Stimulated activated naive CD8-positive, alpha-beta T cell treated with anti-CD3 and anti-CD28 coated beads, Interleukin-15, Interleukin-2, amounts not matched to agents 100 ng/mL and 50 ng/mL, for 24 hours (primary cell): ENCODE measurements around the gene CABCOCO1.

Source experiments
- H3K27ac Mint-ChIP-seq: one replicate; pipeline ENCODE4 v1.8.0; 2021; ENCODE audit warnings: mild to moderate bottlenecking, mixed read lengths
- H3K27me3 Mint-ChIP-seq: one replicate; pipeline ENCODE4 v1.8.0; 2021; ENCODE audit warnings: mixed read lengths
- H3K36me3 Mint-ChIP-seq: one replicate; pipeline ENCODE4 v1.8.0; 2021; ENCODE audit warnings: low read depth, mixed read lengths
- H3K4me1 Mint-ChIP-seq: one replicate; pipeline ENCODE4 v1.8.0; 2021; ENCODE audit warnings: low read depth, mixed read lengths
- H3K4me3 Mint-ChIP-seq: one replicate; pipeline ENCODE4 v1.8.0; 2021; ENCODE audit warnings: mild to moderate bottlenecking, mixed read lengths
- H3K9me3 Mint-ChIP-seq: one replicate; pipeline ENCODE4 v1.8.0; 2021; ENCODE audit warnings: mixed read lengths

Gene CABCOCO1

GRCh38 chr10:61792097-61792716 lies 129.5 kb downstream of the CABCOCO1 start:
- Mint-ChIP-seq H3K4me1 (peaks cover 4% of the 10 kb centered on the region), H3K27me3 (no peaks in the 10 kb centered on the region), H3K9me3 (no peaks in the 10 kb centered on the region), H3K4me3 (no peak overlapping the region), H3K36me3 (no peaks in the 10 kb centered on the region), H3K27ac (no peak overlapping the region)

- Mint-ChIP-seq H3K4me1 (no peaks in the 10 kb centered on the region), H3K27ac (no peak overlapping the region), H3K36me3 (no peaks in the 10 kb centered on the region), H3K4me3 (no peak overlapping the region), H3K9me3 (no peaks in the 10 kb centered on the region), H3K27me3 (no peaks in the 10 kb centered on the region)
These were observed 130.2 kb downstream of the CABCOCO1 start for GRCh38 chr10:61792921-61793320.

DNA sequence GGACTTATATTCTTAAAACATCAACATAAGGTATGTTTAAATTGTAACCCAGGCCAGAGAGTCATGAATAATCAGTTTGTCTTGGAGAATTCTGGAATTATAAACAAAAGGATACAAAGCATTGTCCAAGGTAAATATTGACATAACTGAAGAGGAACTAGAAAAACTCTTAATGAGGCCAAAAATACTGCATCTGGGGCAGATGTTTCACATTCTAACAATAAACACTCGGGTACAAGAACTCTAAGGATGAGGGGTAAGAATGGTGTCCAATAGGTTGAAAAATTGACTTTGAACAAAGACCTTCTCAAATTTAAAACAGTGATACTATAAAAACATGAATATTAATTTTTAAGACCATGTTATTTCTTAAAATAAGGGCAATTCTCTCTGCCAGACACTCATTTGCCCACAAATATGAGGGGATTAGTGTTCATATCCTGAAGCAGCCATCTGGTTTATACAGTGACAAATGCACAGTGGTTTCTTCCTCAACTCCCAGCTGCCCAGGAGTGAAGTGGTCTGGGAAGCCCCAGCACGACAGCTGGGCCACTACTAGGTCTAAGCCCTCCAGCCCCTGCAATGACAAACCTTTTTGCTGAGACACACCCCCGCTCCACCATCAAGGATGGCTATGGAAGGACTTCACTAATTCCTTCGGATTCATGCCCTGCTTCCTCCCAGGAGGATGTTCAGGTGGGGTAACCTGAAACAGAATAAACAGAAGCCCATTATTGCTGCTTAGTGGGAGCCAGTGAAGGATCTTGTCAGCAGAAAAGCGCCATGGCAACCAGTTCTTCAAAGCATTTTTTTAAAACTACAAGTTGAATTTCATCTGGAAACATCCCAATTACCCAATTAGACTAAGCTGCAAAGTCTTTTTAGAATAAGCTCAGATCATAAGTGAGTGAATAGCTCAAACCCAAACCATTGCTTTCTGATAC lies 131.3 kb downstream of the CABCOCO1 start:
- H3K36me3 Mint-ChIP-seq: no peaks in the 10 kb centered on the region
- no peak overlapping the region for H3K27ac Mint-ChIP-seq
- no peaks in the 10 kb centered on the region for H3K9me3 Mint-ChIP-seq

DNA sequence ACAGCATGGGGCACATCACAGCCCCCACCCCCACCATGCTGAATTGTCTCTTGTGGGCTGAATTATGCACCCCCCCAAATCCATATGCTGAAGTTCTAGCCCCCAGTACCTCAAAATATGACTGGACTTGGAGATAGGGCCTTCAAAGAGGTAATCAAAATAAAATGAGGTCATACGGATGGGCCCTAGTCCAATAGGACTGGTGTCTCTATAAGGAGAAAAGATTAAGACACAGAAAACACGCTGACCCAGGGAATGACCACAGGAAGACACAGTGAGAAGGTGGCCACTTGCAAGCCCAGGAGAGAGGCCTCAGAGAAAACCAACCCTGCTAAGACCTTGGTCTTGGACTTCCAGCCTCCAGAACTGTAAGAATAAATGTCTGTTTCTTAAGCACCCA lies 132.4 kb downstream of the CABCOCO1 start:
- no peaks in the 10 kb centered on the region for H3K36me3 Mint-ChIP-seq
- no peaks in the 10 kb centered on the region for H3K27me3 Mint-ChIP-seq
- no peaks in the 10 kb centered on the region for H3K9me3 Mint-ChIP-seq
- no peak overlapping the region for H3K4me3 Mint-ChIP-seq
- no peaks in the 10 kb centered on the region for H3K4me1 Mint-ChIP-seq
- no peak overlapping the region for H3K27ac Mint-ChIP-seq

More for the DNA sequence above, 131.3 kb downstream of the CABCOCO1 start:
- H3K4me3 Mint-ChIP-seq: no peak overlapping the region
- H3K4me1 Mint-ChIP-seq: no peaks in the 10 kb centered on the region
- H3K27me3 Mint-ChIP-seq: no peaks in the 10 kb centered on the region

DNA sequence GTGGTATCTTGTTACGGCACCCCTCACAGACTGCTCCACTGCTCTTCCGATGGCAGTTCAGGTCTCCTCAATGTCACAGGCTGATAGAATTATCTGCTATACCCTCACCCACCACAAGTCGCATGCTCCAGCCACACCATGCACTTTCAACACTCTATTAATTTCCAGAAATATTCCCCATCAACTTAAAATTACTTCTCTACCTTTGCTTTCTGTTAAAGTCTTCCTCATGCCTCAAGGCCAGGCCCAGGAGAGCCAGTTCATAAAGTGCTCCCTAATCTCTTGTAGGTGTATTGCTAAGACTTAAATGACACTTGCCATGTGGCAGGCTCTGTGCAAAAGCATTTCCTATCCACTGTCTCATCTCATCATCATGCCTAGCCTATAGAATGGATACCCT lies 132.8 kb downstream of the CABCOCO1 start:
- Mint-ChIP-seq H3K4me3 (no peak overlapping the region), H3K4me1 (no peaks in the 10 kb centered on the region), H3K9me3 (no peaks in the 10 kb centered on the region), H3K36me3 (no peaks in the 10 kb centered on the region), H3K27ac (no peak overlapping the region), H3K27me3 (no peaks in the 10 kb centered on the region)

DNA sequence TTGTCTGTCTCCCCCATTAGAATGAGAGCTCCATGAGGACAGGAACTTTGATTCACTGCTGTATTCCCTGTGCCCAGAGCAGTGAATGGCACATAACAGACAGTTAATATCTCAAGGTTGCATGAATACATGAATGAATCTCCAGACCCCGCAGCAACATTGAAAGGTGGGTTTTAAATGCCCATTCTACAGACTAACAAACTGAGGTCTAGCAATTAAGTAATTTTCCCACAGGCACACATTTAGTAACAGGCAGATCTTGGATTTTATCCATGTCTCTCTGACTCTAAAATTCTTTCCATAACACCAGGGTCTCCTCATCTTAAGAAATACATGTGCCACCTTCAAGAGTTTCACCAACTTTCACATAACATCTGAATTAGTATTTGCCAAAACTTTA lies 134.1 kb downstream of the CABCOCO1 start:
- Mint-ChIP-seq H3K9me3 (no peaks in the 10 kb centered on the region), H3K27me3 (no peaks in the 10 kb centered on the region), H3K4me1 (no peaks in the 10 kb centered on the region), H3K36me3 (no peaks in the 10 kb centered on the region), H3K4me3 (no peak overlapping the region), H3K27ac (no peak overlapping the region)

- H3K27me3 Mint-ChIP-seq: no peaks in the 10 kb centered on the region
- no peaks in the 10 kb centered on the region for H3K9me3 Mint-ChIP-seq
- H3K36me3 Mint-ChIP-seq: no peaks in the 10 kb centered on the region
- no peak overlapping the region for H3K4me3 Mint-ChIP-seq
- H3K27ac Mint-ChIP-seq: no peak overlapping the region
- H3K4me1 Mint-ChIP-seq: no peaks in the 10 kb centered on the region
These were observed 134.8 kb downstream of the CABCOCO1 start for GRCh38 chr10:61797304-61798153.

DNA sequence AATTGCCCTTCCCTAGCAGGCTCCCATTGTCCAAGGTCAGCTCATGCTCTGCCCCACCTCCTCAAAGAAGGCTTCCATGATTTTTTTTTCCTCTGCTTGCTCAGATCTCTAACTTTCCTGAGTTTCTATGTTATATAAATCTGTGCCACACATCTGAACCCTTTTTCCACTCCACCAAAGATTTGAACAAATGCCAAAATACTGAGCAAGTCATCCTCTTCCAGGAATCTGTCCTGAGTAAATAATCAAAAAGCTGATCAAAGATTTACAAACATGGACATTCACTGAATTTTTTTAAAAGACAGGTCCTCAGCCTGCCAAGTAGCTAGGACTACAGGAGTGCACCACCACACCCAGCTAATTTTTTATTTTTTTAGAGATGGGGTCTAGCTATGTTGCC lies 136.0 kb downstream of the CABCOCO1 start:
- no peaks in the 10 kb centered on the region for H3K4me1 Mint-ChIP-seq
- no peaks in the 10 kb centered on the region for H3K36me3 Mint-ChIP-seq
- H3K27ac Mint-ChIP-seq: no peak overlapping the region
- no peaks in the 10 kb centered on the region for H3K27me3 Mint-ChIP-seq
- no peak overlapping the region for H3K4me3 Mint-ChIP-seq
- no peaks in the 10 kb centered on the region for H3K9me3 Mint-ChIP-seq

GRCh38 chr10:61801484-61801883 lies 138.8 kb downstream of the CABCOCO1 start:
- H3K36me3 Mint-ChIP-seq: no peaks in the 10 kb centered on the region
- H3K9me3 Mint-ChIP-seq: no peaks in the 10 kb centered on the region
- no peak overlapping the region for H3K27ac Mint-ChIP-seq
- H3K4me3 Mint-ChIP-seq: no peak overlapping the region
- H3K4me1 Mint-ChIP-seq: no peaks in the 10 kb centered on the region
- no peaks in the 10 kb centered on the region for H3K27me3 Mint-ChIP-seq

GRCh38 chr10:61803269-61803668 lies 140.5 kb downstream of the CABCOCO1 start:
- H3K36me3 Mint-ChIP-seq: no peaks in the 10 kb centered on the region
- no peak overlapping the region for H3K4me3 Mint-ChIP-seq
- no peak overlapping the region for H3K27ac Mint-ChIP-seq
- no peaks in the 10 kb centered on the region for H3K4me1 Mint-ChIP-seq
- H3K27me3 Mint-ChIP-seq: no peaks in the 10 kb centered on the region
- no peaks in the 10 kb centered on the region for H3K9me3 Mint-ChIP-seq

DNA sequence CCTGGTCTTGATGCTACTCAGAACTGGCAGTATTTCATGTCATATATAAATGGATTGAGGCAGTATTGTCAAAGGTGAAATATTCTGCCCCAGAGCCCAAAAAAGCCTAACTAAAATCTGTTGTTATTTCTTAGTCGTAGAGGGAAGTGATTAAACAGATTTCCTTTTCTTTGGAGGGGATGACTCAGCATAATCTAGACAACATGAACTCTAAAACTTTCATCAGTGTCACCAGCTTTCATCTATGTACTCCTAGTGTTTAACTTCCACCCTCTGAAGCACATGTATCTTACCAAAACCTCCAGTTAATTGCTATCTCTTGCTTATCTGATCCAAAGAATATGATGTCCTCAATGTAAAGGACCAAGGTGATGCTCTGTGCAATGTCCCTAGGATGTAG lies 141.7 kb downstream of the CABCOCO1 start:
- Mint-ChIP-seq H3K27me3 (peaks cover 4% of the 10 kb centered on the region), H3K9me3 (no peaks in the 10 kb centered on the region), H3K27ac (no peak overlapping the region), H3K4me3 (no peak overlapping the region), H3K4me1 (no peaks in the 10 kb centered on the region), H3K36me3 (no peaks in the 10 kb centered on the region)

DNA sequence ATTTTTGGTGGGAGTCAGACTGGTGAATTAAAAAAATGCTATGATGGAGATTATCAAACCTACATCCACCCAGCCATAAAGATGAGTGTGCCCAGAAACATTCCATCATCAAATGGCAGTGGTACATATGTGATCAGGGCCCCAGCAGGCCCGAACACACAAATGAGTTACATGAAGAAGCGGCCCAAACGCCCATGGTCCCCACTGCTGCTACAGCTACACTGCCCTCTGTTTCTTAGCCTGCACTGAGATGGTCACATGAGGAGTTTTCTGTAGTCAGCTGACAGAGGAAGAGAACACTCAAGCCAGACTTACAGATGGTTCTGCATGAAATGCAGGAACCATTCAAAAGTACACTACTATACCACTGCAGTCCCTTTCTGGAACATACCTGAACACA lies 142.4 kb downstream of the CABCOCO1 start:
- no peaks in the 10 kb centered on the region for H3K9me3 Mint-ChIP-seq
- peaks cover 9% of the 10 kb centered on the region for H3K27me3 Mint-ChIP-seq
- no peak overlapping the region for H3K4me3 Mint-ChIP-seq
- H3K4me1 Mint-ChIP-seq: no peaks in the 10 kb centered on the region
- H3K36me3 Mint-ChIP-seq: no peaks in the 10 kb centered on the region
- H3K27ac Mint-ChIP-seq: no peak overlapping the region

DNA sequence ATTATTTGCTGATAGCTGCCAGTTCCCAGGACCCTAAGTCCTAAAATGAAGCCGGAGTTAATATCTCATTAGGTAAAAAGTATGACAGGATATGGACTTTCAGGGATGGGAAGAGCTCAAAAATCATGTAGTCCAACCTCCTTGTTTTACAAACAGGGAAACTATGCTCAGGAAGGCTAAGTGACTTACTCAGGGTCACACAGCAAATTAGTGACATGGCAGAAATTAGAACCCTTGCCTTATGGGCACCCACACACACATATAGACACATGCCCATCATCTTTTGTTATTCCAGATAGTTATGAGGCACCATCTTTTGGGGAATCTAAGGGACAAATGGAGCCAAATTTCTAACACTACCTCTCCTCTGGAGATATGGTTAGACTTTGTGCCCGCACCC lies 147.5 kb downstream of the CABCOCO1 start:
- no peaks in the 10 kb centered on the region for H3K36me3 Mint-ChIP-seq
- no peak overlapping the region for H3K27ac Mint-ChIP-seq
- peaks cover 9% of the 10 kb centered on the region for H3K27me3 Mint-ChIP-seq
- no peak overlapping the region for H3K4me3 Mint-ChIP-seq
- H3K4me1 Mint-ChIP-seq: peaks cover 7% of the 10 kb centered on the region
- no peaks in the 10 kb centered on the region for H3K9me3 Mint-ChIP-seq

DNA sequence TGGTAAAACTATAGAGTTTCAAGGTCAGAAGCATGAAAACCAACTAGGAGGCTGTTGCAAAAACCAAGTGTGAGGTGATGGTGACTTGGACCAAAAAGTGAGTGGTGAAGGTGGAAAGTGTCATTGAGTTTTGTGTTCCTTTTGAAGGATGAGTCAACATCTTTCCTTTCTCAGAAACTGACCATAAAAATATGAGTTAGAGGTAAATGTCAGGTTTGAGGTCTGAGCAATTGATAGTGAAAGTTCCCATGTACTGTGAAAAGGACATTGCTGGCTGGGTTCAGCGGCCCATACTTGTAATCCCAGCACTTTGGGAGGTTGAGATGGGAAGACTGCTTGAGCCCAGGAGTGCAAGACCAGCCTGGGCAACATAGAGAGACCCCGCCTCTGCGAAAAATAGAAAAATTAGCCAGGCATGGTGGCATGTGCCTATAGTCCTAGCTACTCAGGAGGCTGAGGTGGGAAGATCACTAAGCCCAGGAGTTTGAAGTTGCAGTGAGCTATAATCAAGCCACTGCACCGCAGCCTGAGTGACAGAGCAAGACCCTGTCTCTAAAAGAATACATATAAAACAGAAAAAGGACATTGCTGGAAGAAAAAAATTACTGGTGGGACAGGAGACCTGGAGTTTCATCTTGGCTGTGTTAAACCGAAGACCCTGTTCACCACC lies 149.5 kb downstream of the CABCOCO1 start:
- Mint-ChIP-seq H3K36me3 (no peaks in the 10 kb centered on the region), H3K9me3 (no peaks in the 10 kb centered on the region), H3K27ac (no peak overlapping the region), H3K4me3 (no peak overlapping the region), H3K4me1 (peaks cover 7% of the 10 kb centered on the region), H3K27me3 (peaks cover 9% of the 10 kb centered on the region)
